GM23338 (cell line): ENCODE measurements around the gene RNF214. TPM values are rescaled to one million over a fixed set of nuclear protein-coding genes. Genes with fewer than 3 reads are reported as not detected.

Experiments
- ATAC-seq: fragments of 200-7000 bp; cut with Tn5 transposase; 3 replicates; pipeline ENCODE4 v1.9.1; 2020
- DNase-seq: peaks from one replicate; pipeline ENCODE4 v3.0.0-alpha.2; 2015; ENCODE audit warnings: low spot score
- H2AFZ ChIP-seq: fragments of 200-600 bp; sonication (generic); 2 replicates; pipeline ENCODE4 v1.8.0; 2016; ENCODE audit warnings: antibody characterized with exemption, mild to moderate bottlenecking, moderate library complexity
- H3F3A ChIP-seq: fragments of 200-600 bp; sonication (generic); replicated peaks from 2 replicates; pipeline ENCODE4 v1.8.0; 2017; ENCODE audit warnings: antibody characterized with exemption, mixed run types, low read depth
- H3K27ac ChIP-seq: fragments of 200-600 bp; sonication (generic); 2 replicates; pipeline ENCODE4 v1.6.1; 2016; ENCODE audit warnings: low read depth
- H3K27me3 ChIP-seq: fragments of 200-600 bp; sonication (generic); 2 replicates; pipeline ENCODE4 v1.8.0; 2016; ENCODE audit warnings: mild to moderate bottlenecking, mixed run types, moderate library complexity; ENCODE audit not compliant: insufficient read depth
- H3K36me3 ChIP-seq: fragments of 200-600 bp; sonication (generic); 2 replicates; pipeline ENCODE4 v1.8.0; 2016; ENCODE audit warnings: mild to moderate bottlenecking; ENCODE audit not compliant: insufficient read depth
- H3K4me1 ChIP-seq: fragments of 200-600 bp; sonication (generic); 2 replicates; pipeline ENCODE4 v1.8.0; 2016; ENCODE audit warnings: mild to moderate bottlenecking, moderate library complexity; ENCODE audit not compliant: insufficient read depth
- H3K4me2 ChIP-seq: fragments of 200-600 bp; sonication (generic); 2 replicates; pipeline ENCODE4 v1.7.1; 2017; ENCODE audit warnings: mixed run types
- H3K4me3 ChIP-seq: fragments of 200-600 bp; sonication (generic); 2 replicates; pipeline ENCODE4 v1.6.1; 2016; ENCODE audit warnings: mixed run types
- H3K79me2 ChIP-seq: fragments of 200-600 bp; sonication (generic); replicated peaks from 2 replicates; pipeline ENCODE4 v1.8.0; 2017; ENCODE audit warnings: mild to moderate bottlenecking; ENCODE audit not compliant: insufficient read depth
- H3K9me2 ChIP-seq: fragments of 200-600 bp; sonication (generic); 2 replicates; pipeline ENCODE4 v1.8.0; 2017; ENCODE audit not compliant: insufficient read depth
- H4K20me1 ChIP-seq: fragments of 200-600 bp; sonication (generic); replicated peaks from 2 replicates; pipeline ENCODE4 v1.8.0; 2017; ENCODE audit warnings: mild to moderate bottlenecking; ENCODE audit not compliant: insufficient read depth
- H3K27ac Mint-ChIP-seq: 2 replicates; pipeline ENCODE4 v1.8.0; 2020; ENCODE audit warnings: inconsistent platforms, mild to moderate bottlenecking, moderate library complexity, mixed read lengths
- H3K27me3 Mint-ChIP-seq: 3 replicates; pipeline ENCODE4 v1.8.0; 2022; ENCODE audit warnings: low read depth, mild to moderate bottlenecking, moderate library complexity, mixed read lengths, inconsistent platforms; ENCODE audit not compliant: insufficient read depth, poor library complexity
- H3K36me3 Mint-ChIP-seq: 3 replicates; pipeline ENCODE4 v1.8.0; 2021; ENCODE audit warnings: low read depth, mild to moderate bottlenecking, inconsistent platforms, moderate library complexity, mixed read lengths
- H3K4me1 Mint-ChIP-seq: 3 replicates; pipeline ENCODE4 v1.8.0; 2020; ENCODE audit warnings: mild to moderate bottlenecking, inconsistent platforms, mixed read lengths
- H3K4me3 Mint-ChIP-seq: 3 replicates; pipeline ENCODE4 v1.8.0; 2021; ENCODE audit warnings: moderate library complexity, mild to moderate bottlenecking, inconsistent platforms, mixed read lengths
- H3K9me3 Mint-ChIP-seq: 3 replicates; pipeline ENCODE4 v1.8.0; 2020; ENCODE audit warnings: moderate library complexity, mild to moderate bottlenecking, inconsistent platforms, mixed read lengths
- ETS1 ChIP-seq: IDR thresholded peaks from 2 replicates; pipeline ENCODE4 v1.6.1; 2016; ENCODE audit warnings: antibody characterized with exemption
- EZH2 ChIP-seq: fragments of 200-600 bp; sonication (generic); IDR thresholded peaks from one replicate; pipeline ENCODE4 v1.8.0; 2017; ENCODE audit warnings: antibody characterized with exemption, mild to moderate bottlenecking, low read depth; ENCODE audit not compliant: unreplicated experiment
- EZH2phosphoT487 ChIP-seq: fragments of 200-600 bp; sonication (generic); IDR thresholded peaks from one replicate; pipeline ENCODE4 v1.8.1; 2018; ENCODE audit warnings: antibody characterized with exemption; ENCODE audit not compliant: unreplicated experiment
- NANOG ChIP-seq: IDR thresholded peaks from 2 replicates; pipeline ENCODE4 v1.6.1; 2016; ENCODE audit warnings: antibody characterized with exemption, borderline replicate concordance
- POLR2AphosphoS5 ChIP-seq: IDR thresholded peaks from 2 replicates; pipeline ENCODE4 v1.6.1; 2016; ENCODE audit warnings: antibody characterized with exemption, low read depth
- STAT1 ChIP-seq: IDR thresholded peaks from one replicate; pipeline ENCODE4 v1.6.1; 2016; ENCODE audit warnings: antibody characterized with exemption; ENCODE audit not compliant: unreplicated experiment
- ZNF114 ChIP-seq: fragments of 250-450 bp; sonication (Bioruptor Pico); IDR thresholded peaks from 2 replicates; pipeline ENCODE4 v1.5.0; 2020; ENCODE audit warnings: mild to moderate bottlenecking, moderate library complexity
- polyA plus RNA-seq: library from polyadenylated mRNA; unstranded; fragments of >200 nt; fragmentation: Nextera tagmentation; extraction: Ambion mirVana; gene quantifications from 2 replicates; pipeline ENCODE4 v1.2.1, GENCODE V29; 2016
- total RNA-seq: library from RNA; depleted of rRNA; stranded (reverse); fragments of >200 nt; shearing (Covaris generic); gene quantifications from 2 replicates; pipeline ENCODE4 v1.2.3, GENCODE V29; 2014
- TF ChIP-seq, protein P1 (sequence below), 2 experiments: fragments of 200-600 bp in 1 of 2; sonication (generic) in 1 of 2; conservative IDR thresholded peaks; 2 replicates each; pipeline versions ENCODE4 v1.5.1 to v1.6.1; 2016 to 2017; ENCODE audit warnings: antibody characterized with exemption in 2 of 2, low read depth in 2 of 2, mild to moderate bottlenecking in 2 of 2, moderate library complexity in 1 of 2
- TF ChIP-seq, protein P2 (sequence below): fragments of 250-450 bp; sonication (Bioruptor Pico); IDR thresholded peaks from 2 replicates; pipeline ENCODE4 v1.5.0; 2020; ENCODE audit warnings: mild to moderate bottlenecking, moderate library complexity

RNF214 gene
- total and polyA plus RNA-seq, 2 experiments from 2014 or later, result 19.4 to 28.4 TPM

GRCh38 chr11:117284053-117284452 is 51.6 kb downstream of the RNF214 start:
- Histone ChIP-seq H3K27ac (no peak overlapping the region), H3F3A (no peaks in the 10 kb centered on the region), H3K27me3 (no peaks in the 10 kb centered on the region), H3K36me3 (peaks cover 14% of the 10 kb centered on the region; the same call in 1 of the 2 replicates), H2AFZ (no peak overlapping the region), H4K20me1 (no peaks in the 10 kb centered on the region), H3K9me2 (no peaks in the 10 kb centered on the region), H3K79me2 (no peaks in the 10 kb centered on the region), H3K4me1 (no peaks in the 10 kb centered on the region), H3K4me2 (no peak overlapping the region), H3K4me3 (no peak overlapping the region)
- TF ChIP-seq POLR2AphosphoS5 (no peak), EZH2 (no peak), ETS1 (no peak), STAT1 (no peak), ZNF114 (CRISPR knock-in tag) (no peak), NANOG (no peak), EZH2phosphoT487 (no peak)
- TF ChIP-seq, protein P1, sequence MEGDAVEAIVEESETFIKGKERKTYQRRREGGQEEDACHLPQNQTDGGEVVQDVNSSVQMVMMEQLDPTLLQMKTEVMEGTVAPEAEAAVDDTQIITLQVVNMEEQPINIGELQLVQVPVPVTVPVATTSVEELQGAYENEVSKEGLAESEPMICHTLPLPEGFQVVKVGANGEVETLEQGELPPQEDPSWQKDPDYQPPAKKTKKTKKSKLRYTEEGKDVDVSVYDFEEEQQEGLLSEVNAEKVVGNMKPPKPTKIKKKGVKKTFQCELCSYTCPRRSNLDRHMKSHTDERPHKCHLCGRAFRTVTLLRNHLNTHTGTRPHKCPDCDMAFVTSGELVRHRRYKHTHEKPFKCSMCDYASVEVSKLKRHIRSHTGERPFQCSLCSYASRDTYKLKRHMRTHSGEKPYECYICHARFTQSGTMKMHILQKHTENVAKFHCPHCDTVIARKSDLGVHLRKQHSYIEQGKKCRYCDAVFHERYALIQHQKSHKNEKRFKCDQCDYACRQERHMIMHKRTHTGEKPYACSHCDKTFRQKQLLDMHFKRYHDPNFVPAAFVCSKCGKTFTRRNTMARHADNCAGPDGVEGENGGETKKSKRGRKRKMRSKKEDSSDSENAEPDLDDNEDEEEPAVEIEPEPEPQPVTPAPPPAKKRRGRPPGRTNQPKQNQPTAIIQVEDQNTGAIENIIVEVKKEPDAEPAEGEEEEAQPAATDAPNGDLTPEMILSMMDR (conservative IDR thresholded peaks at IDR 0.05; ENCODE audit: low read depth in 2 of 2), result no peak
- TF ChIP-seq, protein P2, sequence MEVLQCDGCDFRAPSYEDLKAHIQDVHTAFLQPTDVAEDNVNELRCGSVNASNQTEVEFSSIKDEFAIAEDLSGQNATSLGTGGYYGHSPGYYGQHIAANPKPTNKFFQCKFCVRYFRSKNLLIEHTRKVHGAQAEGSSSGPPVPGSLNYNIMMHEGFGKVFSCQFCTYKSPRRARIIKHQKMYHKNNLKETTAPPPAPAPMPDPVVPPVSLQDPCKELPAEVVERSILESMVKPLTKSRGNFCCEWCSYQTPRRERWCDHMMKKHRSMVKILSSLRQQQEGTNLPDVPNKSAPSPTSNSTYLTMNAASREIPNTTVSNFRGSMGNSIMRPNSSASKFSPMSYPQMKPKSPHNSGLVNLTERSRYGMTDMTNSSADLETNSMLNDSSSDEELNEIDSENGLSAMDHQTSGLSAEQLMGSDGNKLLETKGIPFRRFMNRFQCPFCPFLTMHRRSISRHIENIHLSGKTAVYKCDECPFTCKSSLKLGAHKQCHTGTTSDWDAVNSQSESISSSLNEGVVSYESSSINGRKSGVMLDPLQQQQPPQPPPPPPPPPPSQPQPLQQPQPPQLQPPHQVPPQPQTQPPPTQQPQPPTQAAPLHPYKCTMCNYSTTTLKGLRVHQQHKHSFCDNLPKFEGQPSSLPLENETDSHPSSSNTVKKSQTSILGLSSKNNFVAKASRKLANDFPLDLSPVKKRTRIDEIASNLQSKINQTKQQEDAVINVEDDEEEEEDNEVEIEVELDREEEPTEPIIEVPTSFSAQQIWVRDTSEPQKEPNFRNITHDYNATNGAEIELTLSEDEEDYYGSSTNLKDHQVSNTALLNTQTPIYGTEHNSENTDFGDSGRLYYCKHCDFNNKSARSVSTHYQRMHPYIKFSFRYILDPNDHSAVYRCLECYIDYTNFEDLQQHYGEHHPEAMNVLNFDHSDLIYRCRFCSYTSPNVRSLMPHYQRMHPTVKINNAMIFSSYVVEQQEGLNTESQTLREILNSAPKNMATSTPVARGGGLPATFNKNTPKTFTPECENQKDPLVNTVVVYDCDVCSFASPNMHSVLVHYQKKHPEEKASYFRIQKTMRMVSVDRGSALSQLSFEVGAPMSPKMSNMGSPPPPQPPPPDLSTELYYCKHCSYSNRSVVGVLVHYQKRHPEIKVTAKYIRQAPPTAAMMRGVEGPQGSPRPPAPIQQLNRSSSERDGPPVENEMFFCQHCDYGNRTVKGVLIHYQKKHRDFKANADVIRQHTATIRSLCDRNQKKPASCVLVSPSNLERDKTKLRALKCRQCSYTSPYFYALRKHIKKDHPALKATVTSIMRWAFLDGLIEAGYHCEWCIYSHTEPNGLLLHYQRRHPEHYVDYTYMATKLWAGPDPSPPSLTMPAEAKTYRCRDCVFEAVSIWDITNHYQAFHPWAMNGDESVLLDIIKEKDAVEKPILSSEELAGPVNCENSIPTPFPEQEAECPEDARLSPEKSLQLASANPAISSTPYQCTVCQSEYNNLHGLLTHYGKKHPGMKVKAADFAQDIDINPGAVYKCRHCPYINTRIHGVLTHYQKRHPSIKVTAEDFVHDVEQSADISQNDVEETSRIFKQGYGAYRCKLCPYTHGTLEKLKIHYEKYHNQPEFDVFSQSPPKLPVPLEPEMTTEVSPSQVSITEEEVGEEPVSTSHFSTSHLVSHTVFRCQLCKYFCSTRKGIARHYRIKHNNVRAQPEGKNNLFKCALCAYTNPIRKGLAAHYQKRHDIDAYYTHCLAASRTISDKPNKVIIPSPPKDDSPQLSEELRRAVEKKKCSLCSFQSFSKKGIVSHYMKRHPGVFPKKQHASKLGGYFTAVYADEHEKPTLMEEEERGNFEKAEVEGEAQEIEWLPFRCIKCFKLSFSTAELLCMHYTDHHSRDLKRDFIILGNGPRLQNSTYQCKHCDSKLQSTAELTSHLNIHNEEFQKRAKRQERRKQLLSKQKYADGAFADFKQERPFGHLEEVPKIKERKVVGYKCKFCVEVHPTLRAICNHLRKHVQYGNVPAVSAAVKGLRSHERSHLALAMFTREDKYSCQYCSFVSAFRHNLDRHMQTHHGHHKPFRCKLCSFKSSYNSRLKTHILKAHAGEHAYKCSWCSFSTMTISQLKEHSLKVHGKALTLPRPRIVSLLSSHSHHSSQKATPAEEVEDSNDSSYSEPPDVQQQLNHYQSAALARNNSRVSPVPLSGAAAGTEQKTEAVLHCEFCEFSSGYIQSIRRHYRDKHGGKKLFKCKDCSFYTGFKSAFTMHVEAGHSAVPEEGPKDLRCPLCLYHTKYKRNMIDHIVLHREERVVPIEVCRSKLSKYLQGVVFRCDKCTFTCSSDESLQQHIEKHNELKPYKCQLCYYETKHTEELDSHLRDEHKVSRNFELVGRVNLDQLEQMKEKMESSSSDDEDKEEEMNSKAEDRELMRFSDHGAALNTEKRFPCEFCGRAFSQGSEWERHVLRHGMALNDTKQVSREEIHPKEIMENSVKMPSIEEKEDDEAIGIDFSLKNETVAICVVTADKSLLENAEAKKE (CRISPR knock-in tag), result no peak
- Mint-ChIP-seq H3K36me3 (peaks cover 44% of the 10 kb centered on the region), H3K27ac (no peak overlapping the region), H3K4me3 (no peak overlapping the region), H3K9me3 (no peaks in the 10 kb centered on the region), H3K27me3 (no peaks in the 10 kb centered on the region), H3K4me1 (no peaks in the 10 kb centered on the region)
- DNase-seq, result no peak
- ATAC-seq, result no peak
